Tibial artery (tissue), 4 donors: Measurements from ENCODE around the gene TBX19.

ENCODE experiments used
- DNase-seq, 2 donors: peaks; one replicate each; pipeline ENCODE4 v3.0.0-alpha.2; 2019
- H3K27ac ChIP-seq, 2 donors: fragments of 200-600 bp; sonication (generic) in 1 of 2; 1 replicate in 1 of 2; 2 replicates in 1 of 2; pipeline ENCODE4 v1.5.1; 2018 to 2019; ENCODE audit warnings: mild to moderate bottlenecking in 1 of 2
- H3K27me3 ChIP-seq, 2 donors: fragments of 200-600 bp; sonication (generic) in 1 of 2; one replicate each; pipeline versions ENCODE4 v1.5.1 to v1.6.0; 2016 to 2019
- H3K36me3 ChIP-seq, 3 donors: fragments of 200-600 bp; sonication (generic) in 2 of 3; one replicate each; pipeline ENCODE4 v1.5.1; 2016 to 2019; ENCODE audit warnings: mild to moderate bottlenecking in 2 of 3
- H3K4me1 ChIP-seq, 4 donors: fragments of 200-600 bp; sonication (generic) in 2 of 4; 1 replicate in 3 of 4; 2 replicates in 1 of 4; pipeline ENCODE4 v1.5.1; 2016 to 2019
- H3K4me3 ChIP-seq, 2 donors: fragments of 200-600 bp; sonication (generic) in 1 of 2; 1 replicate in 1 of 2; 2 replicates in 1 of 2; pipeline ENCODE4 v1.5.1; 2018 to 2019; ENCODE audit warnings: mild to moderate bottlenecking in 2 of 2
- H3K9me3 ChIP-seq, 3 donors: fragments of 200-600 bp; sonication (generic) in 1 of 3; one replicate each; pipeline ENCODE4 v1.5.1; 2016 to 2019
- CTCF ChIP-seq, 2 experiments: fragments of 200-600 bp in 1 of 2; fragments of 450-650 bp in 1 of 2; IDR thresholded peaks; one replicate each; pipeline ENCODE4 v1.5.1; 2017 to 2019; ENCODE audit warnings: antibody characterized with exemption in 2 of 2, mild to moderate bottlenecking in 1 of 2, moderate library complexity in 1 of 2
- intact Hi-C: fragments of 100-400 bp; cut with DNase I; formaldehyde crosslinking; loops from one replicate; pipeline ENCODE4 v1.15.0; 2023; ENCODE audit warnings: low total_unique reads

The TBX19 gene

GRCh38 chr1:168279253-168279652 lies 1.4 kb upstream of the TBX19 start:
- peaks cover 0 to 7% (median 0%) of the 10 kb centered on the region in 3 donors for H3K9me3 ChIP-seq
- no peak overlapping the region for H3K27ac ChIP-seq
- H3K4me1 ChIP-seq = no peaks in the 10 kb centered on the region
- intact Hi-C loops = no loop called here
- no peak for TF ChIP-seq CTCF (IDR thresholded peaks at IDR 0.05)
- DNase-seq = no peak
- no peaks in the 10 kb centered on the region for H3K27me3 ChIP-seq
- H3K4me3 ChIP-seq = no peak overlapping the region
- H3K36me3 ChIP-seq = no peaks in the 10 kb centered on the region

- TF ChIP-seq CTCF (IDR thresholded peaks at IDR 0.05) = no peak
- H3K4me3 ChIP-seq = no peak overlapping the region
- H3K36me3 ChIP-seq = no peaks in the 10 kb centered on the region
- H3K27me3 ChIP-seq = no peaks in the 10 kb centered on the region
- intact Hi-C loops = no loop called here
- no peaks in the 10 kb centered on the region for H3K4me1 ChIP-seq
- no peak for DNase-seq
- no peak overlapping the region for H3K27ac ChIP-seq
- peaks cover 0 to 4% (median 0%) of the 10 kb centered on the region in 3 donors for H3K9me3 ChIP-seq
Observed at GRCh38 chr1:168281603-168282325, 1.1 kb downstream of the TBX19 start.

GRCh38 chr1:168285521-168285790 lies 4.8 kb downstream of the TBX19 start:
- Histone ChIP-seq H3K27ac (no peak overlapping the region), H3K27me3 (no peaks in the 10 kb centered on the region), H3K4me1 (no peaks in the 10 kb centered on the region), H3K9me3 (no peaks in the 10 kb centered on the region), H3K4me3 (no peak overlapping the region), H3K36me3 (no peaks in the 10 kb centered on the region)
- intact Hi-C loops = no loop called here
- DNase-seq = no peak
- TF ChIP-seq CTCF (IDR thresholded peaks at IDR 0.05) = no peak

- Histone ChIP-seq H3K27me3 (no peaks in the 10 kb centered on the region), H3K4me1 (no peaks in the 10 kb centered on the region), H3K36me3 (peaks cover 0 to 4% (median 0%) of the 10 kb centered on the region in 3 donors), H3K4me3 (no peak overlapping the region), H3K27ac (no peak overlapping the region), H3K9me3 (no peaks in the 10 kb centered on the region)
- no peak for DNase-seq
- intact Hi-C loops = no loop called here
- TF ChIP-seq CTCF (IDR thresholded peaks at IDR 0.05) = no peak
Observed at GRCh38 chr1:168285971-168286927, 5.6 kb downstream of the TBX19 start.

- Histone ChIP-seq H3K9me3 (no peaks in the 10 kb centered on the region), H3K36me3 (peaks cover 0 to 8% (median 0%) of the 10 kb centered on the region in 3 donors), H3K27ac (no peak overlapping the region), H3K27me3 (no peaks in the 10 kb centered on the region), H3K4me3 (no peak overlapping the region), H3K4me1 (no peaks in the 10 kb centered on the region)
- intact Hi-C loops = no loop called here
- DNase-seq = no peak
- no peak for TF ChIP-seq CTCF (IDR thresholded peaks at IDR 0.05)
Observed at GRCh38 chr1:168287237-168287664, 6.6 kb downstream of the TBX19 start.
